ENCODE data around the gene DROSHA.

The DROSHA gene

DNA sequence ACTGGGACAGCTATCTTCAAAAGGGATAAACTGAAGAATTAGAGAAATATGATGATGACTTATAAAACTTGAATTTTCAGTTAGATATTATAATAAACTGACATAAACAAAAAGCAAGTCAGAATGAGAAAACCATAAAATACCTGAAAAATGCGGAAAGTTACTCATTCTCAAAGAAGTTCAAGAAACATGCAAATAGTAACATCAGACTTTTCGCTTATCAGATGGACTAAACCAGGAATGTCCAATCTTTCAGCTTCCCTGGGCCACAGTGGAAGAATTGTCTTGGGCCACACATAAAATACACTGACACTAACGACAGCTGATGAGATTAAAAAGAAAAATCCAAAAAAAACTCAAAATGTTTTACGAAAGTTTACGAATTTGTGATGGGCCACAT, 53.9 kb downstream of the DROSHA start:
- no peak overlapping the region for H3K27ac ChIP-seq (ENCODE audit: low read depth, low read length)
- no peaks in the 10 kb centered on the region for H3K9me2 ChIP-seq (replicated peaks; ENCODE audit: control insufficient read depth, low read length)
- H3K36me3 ChIP-seq (ENCODE audit: control insufficient read depth, low read length): peaks cover 36% of the 10 kb centered on the region
- H3F3A ChIP-seq (ENCODE audit: control insufficient read depth, insufficient read depth): no peaks in the 10 kb centered on the region
- H4K20me1 ChIP-seq (ENCODE audit: control insufficient read depth, insufficient read depth, low read depth, low read length): no peaks in the 10 kb centered on the region
- no peaks in the 10 kb centered on the region for H3K4me1 ChIP-seq (ENCODE audit: control insufficient read depth, low read length)
- TF ChIP-seq EZH2phosphoT487 (IDR thresholded peaks at IDR 0.05; ENCODE audit: borderline replicate concordance, low read length): no peak
- TF ChIP-seq, protein P1, sequence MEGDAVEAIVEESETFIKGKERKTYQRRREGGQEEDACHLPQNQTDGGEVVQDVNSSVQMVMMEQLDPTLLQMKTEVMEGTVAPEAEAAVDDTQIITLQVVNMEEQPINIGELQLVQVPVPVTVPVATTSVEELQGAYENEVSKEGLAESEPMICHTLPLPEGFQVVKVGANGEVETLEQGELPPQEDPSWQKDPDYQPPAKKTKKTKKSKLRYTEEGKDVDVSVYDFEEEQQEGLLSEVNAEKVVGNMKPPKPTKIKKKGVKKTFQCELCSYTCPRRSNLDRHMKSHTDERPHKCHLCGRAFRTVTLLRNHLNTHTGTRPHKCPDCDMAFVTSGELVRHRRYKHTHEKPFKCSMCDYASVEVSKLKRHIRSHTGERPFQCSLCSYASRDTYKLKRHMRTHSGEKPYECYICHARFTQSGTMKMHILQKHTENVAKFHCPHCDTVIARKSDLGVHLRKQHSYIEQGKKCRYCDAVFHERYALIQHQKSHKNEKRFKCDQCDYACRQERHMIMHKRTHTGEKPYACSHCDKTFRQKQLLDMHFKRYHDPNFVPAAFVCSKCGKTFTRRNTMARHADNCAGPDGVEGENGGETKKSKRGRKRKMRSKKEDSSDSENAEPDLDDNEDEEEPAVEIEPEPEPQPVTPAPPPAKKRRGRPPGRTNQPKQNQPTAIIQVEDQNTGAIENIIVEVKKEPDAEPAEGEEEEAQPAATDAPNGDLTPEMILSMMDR (IDR thresholded peaks at IDR 0.05; ENCODE audit: low read depth, low read length, poor library complexity, severe bottlenecking): no peak
- H3K79me2 ChIP-seq (ENCODE audit: control insufficient read depth, low read length): no peaks in the 10 kb centered on the region
- H3K27me3 ChIP-seq (ENCODE audit: control insufficient read depth, low read length): no peaks in the 10 kb centered on the region
- H3K4me2 ChIP-seq (ENCODE audit: low read length): no peak overlapping the region
- no peaks in the 10 kb centered on the region for H3K9me3 ChIP-seq (ENCODE audit: control insufficient read depth, insufficient read depth, low read length)
- H3K4me3 ChIP-seq (ENCODE audit: low read length): no peak overlapping the region

DNA sequence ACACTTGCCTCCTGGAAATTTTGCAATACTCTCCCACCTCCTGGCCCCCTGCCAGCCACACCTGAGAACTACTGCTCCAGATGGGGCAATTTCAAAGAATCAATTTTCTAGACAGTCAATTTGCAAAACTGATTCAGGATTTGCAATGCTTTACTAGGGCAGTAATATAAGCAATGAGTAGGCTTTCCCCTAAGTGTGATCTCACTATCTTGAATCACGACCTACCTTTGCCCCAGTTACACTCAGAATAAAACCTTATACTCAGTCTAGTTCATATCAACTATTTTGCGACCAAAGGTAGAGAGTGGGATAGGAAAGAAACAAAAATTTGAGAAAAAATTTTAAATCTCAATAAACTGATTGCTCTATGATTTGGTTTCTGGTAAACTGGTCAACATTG, 54.4 kb downstream of the DROSHA start:
- Histone ChIP-seq H3K4me1 (ENCODE audit: control insufficient read depth, low read length) (no peaks in the 10 kb centered on the region), H3F3A (ENCODE audit: control insufficient read depth, insufficient read depth) (no peaks in the 10 kb centered on the region), H3K9me2 (replicated peaks; ENCODE audit: control insufficient read depth, low read length) (no peaks in the 10 kb centered on the region), H3K4me2 (ENCODE audit: low read length) (no peak overlapping the region), H4K20me1 (ENCODE audit: control insufficient read depth, insufficient read depth, low read depth, low read length) (no peaks in the 10 kb centered on the region), H3K4me3 (ENCODE audit: low read length) (no peak overlapping the region), H3K27ac (ENCODE audit: low read depth, low read length) (no peak overlapping the region), H3K27me3 (ENCODE audit: control insufficient read depth, low read length) (no peaks in the 10 kb centered on the region), H3K79me2 (ENCODE audit: control insufficient read depth, low read length) (no peaks in the 10 kb centered on the region), H3K9me3 (ENCODE audit: control insufficient read depth, insufficient read depth, low read length) (no peaks in the 10 kb centered on the region), H3K36me3 (ENCODE audit: control insufficient read depth, low read length) (peaks cover 41% of the 10 kb centered on the region)
- no peak for TF ChIP-seq EZH2phosphoT487 (IDR thresholded peaks at IDR 0.05; ENCODE audit: borderline replicate concordance, low read length)
- TF ChIP-seq, protein P1 (IDR thresholded peaks at IDR 0.05; ENCODE audit: low read depth, low read length, poor library complexity, severe bottlenecking): no peak

DNA sequence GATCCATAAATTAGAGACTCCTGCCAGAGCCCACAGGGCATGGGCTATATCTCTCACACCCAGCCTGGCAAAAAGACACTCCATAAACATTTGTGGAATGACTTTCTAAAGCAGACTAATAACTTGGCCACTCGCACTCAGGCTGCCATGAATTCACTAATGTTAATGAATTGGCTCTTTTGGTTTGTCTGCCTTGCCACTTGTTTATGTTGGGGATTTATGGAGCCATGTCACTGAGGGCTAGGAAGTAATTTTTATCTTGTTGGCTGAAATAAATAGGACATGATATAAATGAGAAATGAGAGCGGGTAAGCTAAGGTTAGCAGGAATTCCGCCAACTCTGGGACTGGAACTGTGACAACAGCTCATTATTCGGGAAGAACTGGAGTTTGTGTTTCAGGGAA, 55.2 kb downstream of the DROSHA start:
- no peaks in the 10 kb centered on the region for H3K9me3 ChIP-seq (ENCODE audit: control insufficient read depth, insufficient read depth, low read length)
- H3K4me2 ChIP-seq (ENCODE audit: low read length): no peak overlapping the region
- TF ChIP-seq EZH2phosphoT487 (IDR thresholded peaks at IDR 0.05; ENCODE audit: borderline replicate concordance, low read length): no peak
- TF ChIP-seq, protein P1 (IDR thresholded peaks at IDR 0.05; ENCODE audit: low read depth, low read length, poor library complexity, severe bottlenecking): no peak
- no peaks in the 10 kb centered on the region for H3K4me1 ChIP-seq (ENCODE audit: control insufficient read depth, low read length)
- H3K4me3 ChIP-seq (ENCODE audit: low read length): no peak overlapping the region
- H4K20me1 ChIP-seq (ENCODE audit: control insufficient read depth, insufficient read depth, low read depth, low read length): no peaks in the 10 kb centered on the region
- H3K9me2 ChIP-seq (replicated peaks; ENCODE audit: control insufficient read depth, low read length): no peaks in the 10 kb centered on the region
- no peak overlapping the region for H3K27ac ChIP-seq (ENCODE audit: low read depth, low read length)
- no peaks in the 10 kb centered on the region for H3K79me2 ChIP-seq (ENCODE audit: control insufficient read depth, low read length)
- H3K27me3 ChIP-seq (ENCODE audit: control insufficient read depth, low read length): no peaks in the 10 kb centered on the region
- H3K36me3 ChIP-seq (ENCODE audit: control insufficient read depth, low read length): peaks cover 39% of the 10 kb centered on the region
- no peaks in the 10 kb centered on the region for H3F3A ChIP-seq (ENCODE audit: control insufficient read depth, insufficient read depth)

DNA sequence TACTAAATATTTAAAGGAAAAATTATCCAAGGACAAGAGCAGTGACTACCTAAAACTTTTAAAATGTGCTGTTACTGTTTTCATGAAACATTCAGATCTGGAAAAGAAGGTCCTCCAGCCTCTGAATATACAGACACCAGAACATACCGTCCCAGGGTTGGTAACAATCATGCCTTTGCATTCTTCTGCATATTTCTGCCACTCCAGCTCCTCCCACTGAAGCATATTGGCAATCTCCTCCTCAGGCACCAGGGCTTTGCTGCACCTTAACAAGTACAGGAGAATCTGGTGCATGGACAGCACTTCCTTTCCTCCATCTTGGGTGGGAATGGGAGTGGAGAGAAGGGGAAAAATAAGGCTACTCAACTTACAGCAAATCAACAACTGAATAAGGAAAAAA, 60.0 kb downstream of the DROSHA start:
- Histone ChIP-seq H3K79me2 (ENCODE audit: control insufficient read depth, low read length) (no peaks in the 10 kb centered on the region), H3K27me3 (ENCODE audit: control insufficient read depth, low read length) (no peaks in the 10 kb centered on the region), H3K9me2 (replicated peaks; ENCODE audit: control insufficient read depth, low read length) (no peaks in the 10 kb centered on the region), H3K4me1 (ENCODE audit: control insufficient read depth, low read length) (no peaks in the 10 kb centered on the region), H3K9me3 (ENCODE audit: control insufficient read depth, insufficient read depth, low read length) (no peaks in the 10 kb centered on the region), H3F3A (ENCODE audit: control insufficient read depth, insufficient read depth) (no peaks in the 10 kb centered on the region), H3K4me3 (ENCODE audit: low read length) (no peak overlapping the region), H3K27ac (ENCODE audit: low read depth, low read length) (no peak overlapping the region), H3K4me2 (ENCODE audit: low read length) (no peak overlapping the region), H4K20me1 (ENCODE audit: control insufficient read depth, insufficient read depth, low read depth, low read length) (no peaks in the 10 kb centered on the region), H3K36me3 (ENCODE audit: control insufficient read depth, low read length) (peaks cover 44% of the 10 kb centered on the region)
- no peak for TF ChIP-seq EZH2phosphoT487 (IDR thresholded peaks at IDR 0.05; ENCODE audit: borderline replicate concordance, low read length)
- TF ChIP-seq, protein P1 (IDR thresholded peaks at IDR 0.05; ENCODE audit: low read depth, low read length, poor library complexity, severe bottlenecking): no peak
